Measurements from ENCODE around the gene FRMD4B.

Gene FRMD4B

GRCh38 chr3:69201658-69202057 lies 184.2 kb downstream of the FRMD4B start:
- H3K9me3 ChIP-seq (ENCODE audit: insufficient read depth, low read depth, low read length): no peaks in the 10 kb centered on the region
- H3K4me1 ChIP-seq (ENCODE audit: insufficient read depth, low read length, poor library complexity, severe bottlenecking): peaks cover 17% of the 10 kb centered on the region
- no peaks in the 10 kb centered on the region for H3K9me2 ChIP-seq (replicated peaks; ENCODE audit: low read depth, low read length)
- H3K9ac ChIP-seq (ENCODE audit: low read depth, low read length, poor library complexity, severe bottlenecking): no peak overlapping the region
- TF ChIP-seq EZH2phosphoT487 (IDR thresholded peaks at IDR 0.05; ENCODE audit: borderline replicate concordance) (no peak), CTCF (conservative IDR thresholded peaks at IDR 0.05; ENCODE audit: low read length) (no peak)
- no peaks in the 10 kb centered on the region for H3F3A ChIP-seq (ENCODE audit: low read depth)
- no peaks in the 10 kb centered on the region for H3K36me3 ChIP-seq (ENCODE audit: insufficient read depth, low read length)
- H3K79me2 ChIP-seq (ENCODE audit: insufficient read depth, low read length): no peaks in the 10 kb centered on the region
- no peaks in the 10 kb centered on the region for H3K27me3 ChIP-seq (ENCODE audit: insufficient read depth, low read length, poor library complexity, severe bottlenecking)
- no peak overlapping the region for H3K4me3 ChIP-seq (ENCODE audit: low read length, poor library complexity, severe bottlenecking)
- H2AFZ ChIP-seq (ENCODE audit: low read length): no peak overlapping the region
- no peak overlapping the region for H3K4me2 ChIP-seq (ENCODE audit: low read depth, low read length, poor library complexity, severe bottlenecking)
- H4K20me1 ChIP-seq (ENCODE audit: insufficient read depth, low read length, poor library complexity, severe bottlenecking): no peaks in the 10 kb centered on the region

GRCh38 chr3:69200384-69201068 lies 185.4 kb downstream of the FRMD4B start:
- Histone ChIP-seq H3K27me3 (ENCODE audit: insufficient read depth, low read length, poor library complexity, severe bottlenecking) (no peaks in the 10 kb centered on the region), H3K4me3 (ENCODE audit: low read length, poor library complexity, severe bottlenecking) (no peak overlapping the region), H3K9me3 (ENCODE audit: insufficient read depth, low read depth, low read length) (no peaks in the 10 kb centered on the region), H4K20me1 (ENCODE audit: insufficient read depth, low read length, poor library complexity, severe bottlenecking) (no peaks in the 10 kb centered on the region), H3F3A (ENCODE audit: low read depth) (no peaks in the 10 kb centered on the region), H3K36me3 (ENCODE audit: insufficient read depth, low read length) (no peaks in the 10 kb centered on the region), H3K79me2 (ENCODE audit: insufficient read depth, low read length) (no peaks in the 10 kb centered on the region), H3K4me1 (ENCODE audit: insufficient read depth, low read length, poor library complexity, severe bottlenecking) (peaks cover 17% of the 10 kb centered on the region), H3K9ac (ENCODE audit: low read depth, low read length, poor library complexity, severe bottlenecking) (no peak overlapping the region), H3K9me2 (replicated peaks; ENCODE audit: low read depth, low read length) (no peaks in the 10 kb centered on the region), H3K4me2 (ENCODE audit: low read depth, low read length, poor library complexity, severe bottlenecking) (no peak overlapping the region), H2AFZ (ENCODE audit: low read length) (peak overlapping the region; percentile 37)
- no peak for TF ChIP-seq EZH2phosphoT487 (IDR thresholded peaks at IDR 0.05; ENCODE audit: borderline replicate concordance)
- no peak for TF ChIP-seq CTCF (conservative IDR thresholded peaks at IDR 0.05; ENCODE audit: low read length)

- H3K9me2 ChIP-seq (replicated peaks; ENCODE audit: low read depth, low read length): no peaks in the 10 kb centered on the region
- TF ChIP-seq EZH2phosphoT487 (IDR thresholded peaks at IDR 0.05; ENCODE audit: borderline replicate concordance) (no peak), CTCF (conservative IDR thresholded peaks at IDR 0.05; ENCODE audit: low read length) (no peak)
- H3F3A ChIP-seq (ENCODE audit: low read depth): no peaks in the 10 kb centered on the region
- H3K9me3 ChIP-seq (ENCODE audit: insufficient read depth, low read depth, low read length): no peaks in the 10 kb centered on the region
- no peak overlapping the region for H3K9ac ChIP-seq (ENCODE audit: low read depth, low read length, poor library complexity, severe bottlenecking)
- H3K4me1 ChIP-seq (ENCODE audit: insufficient read depth, low read length, poor library complexity, severe bottlenecking): peaks cover 17% of the 10 kb centered on the region
- peak overlapping the region; percentile 69 for H3K4me3 ChIP-seq (ENCODE audit: low read length, poor library complexity, severe bottlenecking)
- peak overlapping the region; percentile 63 for H3K4me2 ChIP-seq (ENCODE audit: low read depth, low read length, poor library complexity, severe bottlenecking)
- H3K79me2 ChIP-seq (ENCODE audit: insufficient read depth, low read length): no peaks in the 10 kb centered on the region
- peak overlapping the region; percentile 78 for H2AFZ ChIP-seq (ENCODE audit: low read length)
- no peaks in the 10 kb centered on the region for H4K20me1 ChIP-seq (ENCODE audit: insufficient read depth, low read length, poor library complexity, severe bottlenecking)
- H3K36me3 ChIP-seq (ENCODE audit: insufficient read depth, low read length): no peaks in the 10 kb centered on the region
- no peaks in the 10 kb centered on the region for H3K27me3 ChIP-seq (ENCODE audit: insufficient read depth, low read length, poor library complexity, severe bottlenecking)
Observed at GRCh38 chr3:69199942-69200341, 185.9 kb downstream of the FRMD4B start.

Measured in Loucy (cell line).